Mesothelial cell of epicardium (in vitro differentiated cells): Measurements from ENCODE around the gene MYO15A. TPM values are rescaled to one million over a fixed set of nuclear protein-coding genes. Genes with fewer than 3 reads are reported as not detected.

ENCODE experiments used
- DNase-seq, 2 experiments: peaks; one replicate each; pipeline ENCODE4 v3.0.0; 2021; ENCODE audit warnings: low spot score in 2 of 2; ENCODE audit not compliant: unreplicated experiment in 2 of 2
- H3K27ac Mint-ChIP-seq: 2 replicates; pipeline ENCODE4 v1.8.0; 2021; ENCODE audit warnings: mixed read lengths
- H3K27me3 Mint-ChIP-seq: 2 replicates; pipeline ENCODE4 v1.8.0; 2021; ENCODE audit warnings: low read depth, mixed read lengths
- H3K36me3 Mint-ChIP-seq: 2 replicates; pipeline ENCODE4 v1.8.0; 2021; ENCODE audit warnings: mixed read lengths
- H3K4me1 Mint-ChIP-seq: 2 replicates; pipeline ENCODE4 v1.8.0; 2021; ENCODE audit warnings: mixed read lengths
- H3K4me3 Mint-ChIP-seq: 2 replicates; pipeline ENCODE4 v1.8.0; 2021; ENCODE audit warnings: mild to moderate bottlenecking, moderate library complexity, mixed read lengths
- H3K9me3 Mint-ChIP-seq: 2 replicates; pipeline ENCODE4 v1.8.0; 2021; ENCODE audit warnings: mixed read lengths
- total RNA-seq: library from RNA; stranded (reverse); gene quantifications from 3 replicates; pipeline ENCODE4 v1.2.1, GENCODE V29; 2021
- TF ChIP-seq, protein P1 (sequence below): fragments of 200-600 bp; sonication (generic); IDR thresholded peaks from one replicate; pipeline ENCODE4 v1.5.0; 2021; ENCODE audit warnings: antibody characterized with exemption; ENCODE audit not compliant: unreplicated experiment

The MYO15A gene
- total RNA-seq, 1 donor from 2014 or later, result 6.3 TPM

DNA sequence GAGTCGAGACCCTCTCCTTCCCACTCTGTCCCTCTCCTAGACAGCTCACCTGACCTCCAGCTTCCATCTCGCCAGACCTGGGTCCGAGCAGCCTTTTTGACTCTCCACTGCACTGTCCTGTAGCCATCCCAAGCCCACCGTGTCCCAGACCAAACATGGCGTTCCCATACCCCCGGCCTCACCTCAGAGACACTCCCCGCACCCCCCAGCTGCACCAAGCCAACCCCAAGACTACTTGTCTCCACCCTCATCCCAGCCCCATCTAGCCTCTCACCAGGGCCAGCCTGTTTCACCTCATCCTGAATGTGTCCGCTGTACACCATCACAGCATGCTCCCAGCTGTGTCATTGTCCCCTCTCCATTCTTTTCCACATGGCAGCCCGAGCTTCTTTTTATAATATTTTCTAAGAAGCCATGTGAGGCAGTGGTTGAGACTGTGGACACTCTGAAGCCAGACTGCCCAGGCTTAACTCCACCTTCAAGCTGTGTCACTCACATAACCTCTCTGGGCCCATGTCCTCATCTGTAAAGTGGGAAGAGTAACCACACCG is 1.5 kb downstream of the MYO15A start:
- H3K4me3 Mint-ChIP-seq, result no peak overlapping the region
- H3K36me3 Mint-ChIP-seq, result no peaks in the 10 kb centered on the region
- H3K4me1 Mint-ChIP-seq, result peaks cover 1% of the 10 kb centered on the region
- DNase-seq, result no peak
- H3K27me3 Mint-ChIP-seq, result no peaks in the 10 kb centered on the region
- no peaks in the 10 kb centered on the region for H3K9me3 Mint-ChIP-seq
- TF ChIP-seq, protein P1, sequence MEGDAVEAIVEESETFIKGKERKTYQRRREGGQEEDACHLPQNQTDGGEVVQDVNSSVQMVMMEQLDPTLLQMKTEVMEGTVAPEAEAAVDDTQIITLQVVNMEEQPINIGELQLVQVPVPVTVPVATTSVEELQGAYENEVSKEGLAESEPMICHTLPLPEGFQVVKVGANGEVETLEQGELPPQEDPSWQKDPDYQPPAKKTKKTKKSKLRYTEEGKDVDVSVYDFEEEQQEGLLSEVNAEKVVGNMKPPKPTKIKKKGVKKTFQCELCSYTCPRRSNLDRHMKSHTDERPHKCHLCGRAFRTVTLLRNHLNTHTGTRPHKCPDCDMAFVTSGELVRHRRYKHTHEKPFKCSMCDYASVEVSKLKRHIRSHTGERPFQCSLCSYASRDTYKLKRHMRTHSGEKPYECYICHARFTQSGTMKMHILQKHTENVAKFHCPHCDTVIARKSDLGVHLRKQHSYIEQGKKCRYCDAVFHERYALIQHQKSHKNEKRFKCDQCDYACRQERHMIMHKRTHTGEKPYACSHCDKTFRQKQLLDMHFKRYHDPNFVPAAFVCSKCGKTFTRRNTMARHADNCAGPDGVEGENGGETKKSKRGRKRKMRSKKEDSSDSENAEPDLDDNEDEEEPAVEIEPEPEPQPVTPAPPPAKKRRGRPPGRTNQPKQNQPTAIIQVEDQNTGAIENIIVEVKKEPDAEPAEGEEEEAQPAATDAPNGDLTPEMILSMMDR, result no peak
- no peak overlapping the region for H3K27ac Mint-ChIP-seq

- Mint-ChIP-seq H3K9me3 (no peaks in the 10 kb centered on the region), H3K36me3 (no peaks in the 10 kb centered on the region), H3K27ac (no peak overlapping the region), H3K27me3 (no peaks in the 10 kb centered on the region), H3K4me3 (no peak overlapping the region), H3K4me1 (peaks cover 1% of the 10 kb centered on the region)
- DNase-seq, result no peak
- TF ChIP-seq, protein P1, result no peak
These were observed 2.1 kb downstream of the MYO15A start for GRCh38 chr17:18110636-18111145.

- no peak for DNase-seq
- Mint-ChIP-seq H3K27ac (no peak overlapping the region), H3K36me3 (no peaks in the 10 kb centered on the region), H3K27me3 (no peaks in the 10 kb centered on the region), H3K4me1 (peaks cover 1% of the 10 kb centered on the region), H3K9me3 (no peaks in the 10 kb centered on the region), H3K4me3 (no peak overlapping the region)
- TF ChIP-seq, protein P1, result no peak
These were observed 2.9 kb downstream of the MYO15A start for GRCh38 chr17:18111330-18111971.

DNA sequence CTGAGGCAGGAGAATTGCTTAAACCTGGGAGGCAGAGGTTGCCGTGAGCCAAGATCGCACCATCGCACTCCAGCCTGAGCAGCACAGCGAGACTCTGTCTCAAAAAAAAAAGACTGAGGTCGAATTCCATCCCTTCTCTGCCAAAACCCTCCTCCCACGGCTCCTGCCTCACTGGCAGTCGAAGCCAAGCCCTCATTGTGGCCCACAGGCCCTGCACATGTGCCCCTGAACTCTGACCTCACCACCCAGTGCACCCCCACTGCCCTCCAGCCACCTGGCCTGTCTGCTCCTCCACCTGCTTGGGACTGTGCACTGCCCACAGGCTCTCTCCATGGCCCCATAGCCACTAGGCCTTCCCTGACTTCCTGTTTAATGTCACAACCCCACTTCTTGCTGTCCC is 7.0 kb downstream of the MYO15A start:
- DNase-seq, result no peak
- Mint-ChIP-seq H3K27me3 (no peaks in the 10 kb centered on the region), H3K9me3 (peaks cover 4% of the 10 kb centered on the region), H3K4me3 (no peak overlapping the region), H3K4me1 (peaks cover 1% of the 10 kb centered on the region), H3K36me3 (no peaks in the 10 kb centered on the region), H3K27ac (no peak overlapping the region)
- TF ChIP-seq, protein P1, result no peak

- DNase-seq, result no peak
- Mint-ChIP-seq H3K36me3 (no peaks in the 10 kb centered on the region), H3K27me3 (no peaks in the 10 kb centered on the region), H3K4me1 (peaks cover 1% of the 10 kb centered on the region), H3K4me3 (no peak overlapping the region), H3K9me3 (peaks cover 4% of the 10 kb centered on the region), H3K27ac (no peak overlapping the region)
- TF ChIP-seq, protein P1, result no peak
These were observed 7.5 kb downstream of the MYO15A start for GRCh38 chr17:18116078-18116477.
